A549 (cell line): ENCODE data around the gene IFNLR1. TPM values are rescaled to one million over a fixed set of nuclear protein-coding genes. Genes with fewer than 3 reads are reported as not detected.

ENCODE experiments used
- ATAC-seq, 2 experiments: fragments of 200-7000 bp in 1 of 2; fragments of >200 bp in 1 of 2; cut with Nextera tagmentation in 1 of 2; cut with Tn5 transposase in 1 of 2; 3 replicates each; pipeline versions ENCODE4 v1.8.0 to v1.9.1; 2018 to 2020; ENCODE audit warnings: mild to moderate bottlenecking in 1 of 2, moderate library complexity in 1 of 2
- CTCF ChIA-PET: fragments of 300-600 bp; sonication (Branson Sonifier 250); formaldehyde crosslinking; extraction: SDS; loops from one replicate; lab custom pipeline; 2021; ENCODE audit warnings: antibody characterized with exemption, inconsistent platforms; lab: Yijun Ruan, JAX
- POLR2A ChIA-PET: fragments of 350-600 bp; formaldehyde crosslinking; extraction: SDS; loops from one replicate; lab custom pipeline; 2021; ENCODE audit warnings: antibody characterized with exemption, inconsistent platforms; lab: Yijun Ruan, JAX
- DNase-seq, 2 experiments: peaks; one replicate each; pipeline versions ENCODE4 v3.0.0 to v3.0.0-alpha.2; 2011 to 2016; ENCODE audit warnings: low read depth in 1 of 2, low spot score in 1 of 2
- FAIRE-seq: peaks from 2 replicates; lab custom pipeline; 2011; peaks lifted over from hg19 to GRCh38; lab: Jason Lieb, UNC
- H3K27ac ChIP-seq, 2 experiments: fragments of >200 bp; sonication (Bioruptor Twin); formaldehyde crosslinking; 3 replicates each; pipeline ENCODE4 v1.5.1; 2016 to 2017
- H3K4me1 ChIP-seq: fragments of >200 bp; sonication (Bioruptor Twin); formaldehyde crosslinking; 3 replicates; pipeline ENCODE4 v1.6.1; 2016
- H3K4me2 ChIP-seq: fragments of >200 bp; sonication (Bioruptor Twin); formaldehyde crosslinking; 3 replicates; pipeline ENCODE4 v1.6.1; 2016
- H3K4me3 ChIP-seq: fragments of >200 bp; sonication (Bioruptor Twin); formaldehyde crosslinking; 3 replicates; pipeline ENCODE4 v1.5.1; 2016
- H3K9me3 ChIP-seq: fragments of >200 bp; sonication (Bioruptor Twin); formaldehyde crosslinking; 3 replicates; pipeline ENCODE4 v1.6.1; 2016
- BHLHE40 ChIP-seq: IDR thresholded peaks from 2 replicates; pipeline ENCODE4 v1.6.1; 2012; ENCODE audit warnings: low read depth, low read length, inconsistent platforms
- EHF ChIP-seq: fragments of 250-450 bp; sonication (Bioruptor Pico); IDR thresholded peaks from 2 replicates; pipeline ENCODE4 v1.5.0; 2020; ENCODE audit warnings: mild to moderate bottlenecking
- ELK1 ChIP-seq: fragments of 150-350 bp; IDR thresholded peaks from 2 replicates; pipeline ENCODE4 v1.6.1; 2014; ENCODE audit warnings: low read depth, mild to moderate bottlenecking, low read length
- HDAC2 ChIP-seq: fragments of 200-600 bp; sonication (generic); IDR thresholded peaks from 2 replicates; pipeline ENCODE4 v1.6.1; 2016
- HOXB5 ChIP-seq: fragments of 250-450 bp; sonication (Bioruptor Pico); IDR thresholded peaks from 2 replicates; pipeline ENCODE4 v1.5.0; 2020; ENCODE audit warnings: mild to moderate bottlenecking, moderate library complexity
- JUN ChIP-seq, 2 experiments: fragments of >200 bp; sonication (Bioruptor Twin); formaldehyde crosslinking; IDR thresholded peaks; 2 replicates in 1 of 2; 3 replicates in 1 of 2; pipeline ENCODE4 v1.6.1; 2016 to 2017
- JUNB ChIP-seq: fragments of >200 bp; sonication (Bioruptor Twin); formaldehyde crosslinking; IDR thresholded peaks from 2 replicates; pipeline ENCODE4 v1.6.1; 2016
- MAFK ChIP-seq: fragments of 450-650 bp; IDR thresholded peaks from 2 replicates; pipeline ENCODE4 v1.6.1; 2014; ENCODE audit not compliant: partially characterized antibody
- NFE2L2 ChIP-seq: fragments of 150-350 bp; conservative IDR thresholded peaks from 2 replicates; pipeline ENCODE4 v1.6.1; 2014; ENCODE audit warnings: low read length
- POLR2A ChIP-seq: IDR thresholded peaks from 2 replicates; pipeline ENCODE4 v1.6.1; 2012; ENCODE audit warnings: mild to moderate bottlenecking, low read length
- RAD21 ChIP-seq, 2 experiments: fragments of >200 bp in 1 of 2; sonication (Bioruptor Twin) in 1 of 2; formaldehyde crosslinking in 1 of 2; IDR thresholded peaks in 1 of 2; conservative IDR thresholded peaks in 1 of 2; 2 replicates in 1 of 2; 3 replicates in 1 of 2; pipeline ENCODE4 v1.6.1; 2012 to 2018; ENCODE audit warnings: inconsistent platforms in 1 of 2
- RCOR1 ChIP-seq: fragments of 150-350 bp; IDR thresholded peaks from 2 replicates; pipeline ENCODE4 v1.6.1; 2014; ENCODE audit warnings: antibody characterized with exemption, low read length, low read depth
- REST ChIP-seq: fragments of 200-600 bp; sonication (generic); IDR thresholded peaks from 2 replicates; pipeline ENCODE4 v1.6.1; 2016; ENCODE audit warnings: antibody characterized with exemption, mild to moderate bottlenecking, moderate library complexity
- SMC3 ChIP-seq: fragments of >200 bp; sonication (Bioruptor Twin); formaldehyde crosslinking; IDR thresholded peaks from 3 replicates; pipeline ENCODE4 v1.6.1; 2018; ENCODE audit warnings: inconsistent platforms
- SREBF2 ChIP-seq: fragments of 450-650 bp; IDR thresholded peaks from 2 replicates; pipeline ENCODE4 v1.6.1; 2014; ENCODE audit warnings: mild to moderate bottlenecking, moderate library complexity
- TFCP2L1 ChIP-seq: fragments of 250-450 bp; sonication (Bioruptor Pico); IDR thresholded peaks from 2 replicates; pipeline ENCODE4 v1.5.0; 2021; ENCODE audit warnings: mild to moderate bottlenecking
- USF2 ChIP-seq: fragments of 450-650 bp; IDR thresholded peaks from 2 replicates; pipeline ENCODE4 v1.6.1; 2014; ENCODE audit warnings: antibody characterized with exemption
- ZFP36 ChIP-seq: fragments of 450-650 bp; IDR thresholded peaks from 2 replicates; pipeline ENCODE4 v1.6.1; 2014; ENCODE audit warnings: borderline replicate concordance; ENCODE audit not compliant: partially characterized antibody
- WGBS: methylation state at CpG from one replicate; pipeline ENCODE4 v1.1.6; 2017; ENCODE audit errors: missing lambda C conversion rate; 5-methylcytosine and 5-hydroxymethylcytosine counted together
- polyA plus RNA-seq, 4 experiments: library from polyadenylated mRNA; depleted of rRNA in 3 of 4; stranded (reverse); fragments of >200 nt; fragmentation: RNase III in 1 of 4; extraction: RNeasy Plus Mini Kit Qiagen cat#74134 plus additional on column Dnase treatment in 1 of 4; gene quantifications; 2 replicates in 3 of 4; 3 replicates in 1 of 4; pipeline ENCODE4 v1.2.3, GENCODE V29; 2011 to 2017

The IFNLR1 gene
- polyA plus RNA-seq, 2 of the 4 experiments (the other 2 are of a cell fraction) = 0.84 to 1.3 TPM

- TF ChIP-seq TFCP2L1 = no peak
- no peak for TF ChIP-seq JUNB
- no peak for TF ChIP-seq ZFP36
- TF ChIP-seq ELK1 = no peak
Observed at GRCh38 chr1:24123611-24124010, 63.5 kb downstream of the IFNLR1 start (continued).

- ATAC-seq = no peak
- Histone ChIP-seq H3K9me3 (no peaks in the 10 kb centered on the region), H3K4me3 (no peak overlapping the region)
- WGBS = 93% methylated on average over 4 of the region's 7 CpGs
- no peak for TF ChIP-seq SMC3
- TF ChIP-seq, all 56 proteins: peak for 0
- ChIA-PET CTCF (interaction anchor here (1.1 kb wide), 1 partner anchor 9 kb away, joined by 3 read pairs; no protein-coding TSS in a partner anchor), POLR2A (no interaction called here)
- FAIRE-seq (no peak), DNase-seq (no peak)
- peaks cover 17% of the 10 kb centered on the region for H3K4me1 ChIP-seq
- H3K4me2 ChIP-seq = no peak overlapping the region
- H3K27ac ChIP-seq = no peak overlapping the region
Observed at GRCh38 chr1:24122776-24123175, 64.3 kb downstream of the IFNLR1 start.

- CTCF ChIA-PET = interaction anchor here (1.1 to 1.4 kb wide), 2 partner anchors 29 to 270 kb away, joined by 3 to 5 read pairs; no protein-coding TSS in a partner anchor
Observed at GRCh38 chr1:24121406-24121805, 65.7 kb downstream of the IFNLR1 start.

More at GRCh38 chr1:24121406-24121805, 65.7 kb downstream of the IFNLR1 start:
- FAIRE-seq = no peak
- no peak overlapping the region for H3K4me3 ChIP-seq
- H3K4me2 ChIP-seq = no peak overlapping the region
- ATAC-seq = no peak
- POLR2A ChIA-PET = no interaction called here
- WGBS = 91% methylated on average over 11 of the region's 14 CpGs
- H3K27ac ChIP-seq = no peak overlapping the region
- H3K4me1 ChIP-seq = peaks cover 24% of the 10 kb centered on the region
- H3K9me3 ChIP-seq = no peaks in the 10 kb centered on the region
- TF ChIP-seq RCOR1 (no peak), POLR2A (no peak), HOXB5 (CRISPR knock-in tag) (no peak), MAFK (no peak), ELK1 (no peak), REST (no peak), USF2 (no peak), EHF (CRISPR knock-in tag) (no peak), BHLHE40 (no peak), SREBF2 (no peak), RAD21 (conservative IDR thresholded peaks at IDR 0.05 in 1 of 2, IDR thresholded peaks at IDR 0.05 in 1 of 2) (no peak), NFE2L2 (no peak), HDAC2 (no peak), SMC3 (no peak), ZFP36 (no peak), JUN (IDR thresholded peaks at IDR 0.05) (no peak)
- no peak for DNase-seq
